Ectodermal cell (in vitro differentiated cells): ENCODE measurements around the gene FAR2.

Experiments
- H3K27ac ChIP-seq: 2 replicates; pipeline ENCODE4 v1.7.0; 2013; ENCODE audit warnings: mild to moderate bottlenecking, low read depth, low read length; ENCODE audit not compliant: insufficient read depth, poor library complexity, severe bottlenecking
- H3K27me3 ChIP-seq: 2 replicates; pipeline ENCODE4 v1.7.0; 2013; ENCODE audit warnings: mild to moderate bottlenecking, low read length; ENCODE audit not compliant: insufficient read depth, control insufficient read depth, poor library complexity, severe bottlenecking
- H3K36me3 ChIP-seq: one replicate; pipeline ENCODE4 v1.7.0; 2013; ENCODE audit warnings: low read length; ENCODE audit not compliant: control insufficient read depth, insufficient read depth
- H3K4me1 ChIP-seq: one replicate; pipeline ENCODE4 v1.7.0; 2013; ENCODE audit warnings: low read length; ENCODE audit not compliant: control insufficient read depth, insufficient read depth
- H3K4me3 ChIP-seq: 2 replicates; pipeline ENCODE4 v1.7.0; 2013; ENCODE audit warnings: low read depth, low read length, control low read depth; ENCODE audit not compliant: insufficient read depth
- H3K9me3 ChIP-seq: 2 replicates; pipeline ENCODE4 v1.7.0; 2013; ENCODE audit warnings: mild to moderate bottlenecking, low read length, moderate library complexity; ENCODE audit not compliant: control insufficient read depth
- WGBS, 2 experiments: methylation state at CpG; one replicate each; pipeline ENCODE4 v1.1.7; 2013; ENCODE audit warnings: missing lambda C conversion rate in 2 of 2; 5-methylcytosine and 5-hydroxymethylcytosine counted together

Gene FAR2

DNA sequence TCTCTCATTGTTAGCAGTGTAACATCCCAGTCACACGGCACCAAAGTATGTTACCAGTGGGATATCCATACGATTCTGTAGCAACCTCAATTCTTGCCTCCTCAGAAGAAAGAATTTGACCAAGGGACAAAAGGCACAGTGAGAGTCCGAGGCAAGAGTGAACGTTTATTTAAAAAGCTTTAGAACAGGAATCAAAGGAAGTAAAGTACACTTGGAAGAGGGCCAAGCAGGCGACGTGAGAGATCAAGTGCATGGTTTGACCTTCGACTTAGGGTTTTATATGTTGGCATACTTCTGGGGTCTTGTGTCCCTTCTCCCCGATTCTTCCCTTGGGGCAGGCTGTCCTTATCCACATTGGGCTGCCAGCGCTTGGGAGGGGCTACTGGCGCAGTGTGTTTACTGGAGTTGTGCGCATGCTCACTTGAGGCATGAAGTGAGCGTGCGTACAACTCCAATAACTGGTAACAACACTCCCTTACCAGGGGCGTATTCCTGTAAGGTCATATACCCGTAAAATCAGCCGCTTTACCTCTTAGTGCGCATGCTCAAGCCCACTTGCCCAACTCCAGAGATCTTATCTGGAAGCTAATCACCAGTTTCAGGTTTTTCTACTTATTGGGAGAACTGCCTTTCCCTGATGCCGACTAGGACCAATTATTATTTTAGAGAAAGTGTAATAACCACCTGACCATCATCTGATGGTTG lies 71.7 kb downstream of the FAR2 start:
- 91 to 93% methylated on average over 18 of the region's 18 CpGs for WGBS, 2 experiments
- H3K9me3 ChIP-seq = no peaks in the 10 kb centered on the region
- H3K27ac ChIP-seq = no peak overlapping the region
- H3K36me3 ChIP-seq = no peaks in the 10 kb centered on the region
- H3K4me3 ChIP-seq = no peak overlapping the region
- no peaks in the 10 kb centered on the region for H3K27me3 ChIP-seq
- no peaks in the 10 kb centered on the region for H3K4me1 ChIP-seq

GRCh38 chr12:29222200-29222599 lies 73.1 kb downstream of the FAR2 start:
- H3K9me3 ChIP-seq = no peaks in the 10 kb centered on the region
- H3K4me1 ChIP-seq = no peaks in the 10 kb centered on the region
- no peak overlapping the region for H3K4me3 ChIP-seq
- no peaks in the 10 kb centered on the region for H3K36me3 ChIP-seq
- no peak overlapping the region for H3K27ac ChIP-seq
- H3K27me3 ChIP-seq = no peaks in the 10 kb centered on the region
- 67 to 100% methylated on average over 1 of the region's 1 CpG for WGBS, 2 experiments

- Histone ChIP-seq H3K27me3 (no peaks in the 10 kb centered on the region), H3K4me1 (no peaks in the 10 kb centered on the region), H3K36me3 (no peaks in the 10 kb centered on the region), H3K4me3 (no peak overlapping the region), H3K27ac (no peak overlapping the region), H3K9me3 (no peaks in the 10 kb centered on the region)
- WGBS, 2 experiments = 95 to 100% methylated on average over 1 to 2 of the region's 2 CpGs
These were observed 74.3 kb downstream of the FAR2 start for GRCh38 chr12:29223426-29223825.

- Histone ChIP-seq H3K4me1 (no peaks in the 10 kb centered on the region), H3K9me3 (no peaks in the 10 kb centered on the region), H3K27me3 (no peaks in the 10 kb centered on the region), H3K36me3 (no peaks in the 10 kb centered on the region), H3K4me3 (no peak overlapping the region), H3K27ac (no peak overlapping the region)
- whole genome bisulfite sequencing, 2 experiments = 87 to 93% methylated on average over 2 of the region's 2 CpGs
These were observed 75.0 kb downstream of the FAR2 start for GRCh38 chr12:29223956-29224543.

DNA sequence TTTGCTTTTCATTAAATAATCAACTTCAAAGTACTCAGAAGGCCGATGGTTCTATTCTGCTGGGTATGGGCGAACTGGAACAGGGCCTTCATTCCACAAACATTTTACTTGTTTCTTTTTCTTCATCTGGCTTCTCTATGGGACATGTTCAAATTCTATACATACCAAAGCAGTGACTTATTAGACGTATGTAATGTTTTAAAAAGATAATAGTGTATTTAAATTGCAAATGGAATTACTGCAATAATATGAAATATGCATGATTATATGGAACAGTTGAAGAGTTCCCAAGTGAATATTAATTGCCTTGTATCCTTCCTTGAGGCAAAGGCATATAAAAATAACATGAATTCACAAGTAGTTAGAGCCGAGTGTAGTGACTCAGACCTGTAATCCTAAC lies 75.5 kb downstream of the FAR2 start:
- no peaks in the 10 kb centered on the region for H3K9me3 ChIP-seq
- WGBS, 2 experiments = 48 to 50% methylated on average over 3 of the region's 4 CpGs
- H3K27ac ChIP-seq = no peak overlapping the region
- H3K27me3 ChIP-seq = no peaks in the 10 kb centered on the region
- no peak overlapping the region for H3K4me3 ChIP-seq
- H3K4me1 ChIP-seq = no peaks in the 10 kb centered on the region
- H3K36me3 ChIP-seq = no peaks in the 10 kb centered on the region

GRCh38 chr12:29225834-29226233 lies 76.8 kb downstream of the FAR2 start:
- no peak overlapping the region for H3K4me3 ChIP-seq
- H3K9me3 ChIP-seq = no peaks in the 10 kb centered on the region
- no peaks in the 10 kb centered on the region for H3K4me1 ChIP-seq
- H3K27me3 ChIP-seq = no peaks in the 10 kb centered on the region
- no peak overlapping the region for H3K27ac ChIP-seq
- 94 to 96% methylated on average over 2 of the region's 2 CpGs for WGBS, 2 experiments
- no peaks in the 10 kb centered on the region for H3K36me3 ChIP-seq

- H3K27ac ChIP-seq = no peak overlapping the region
- H3K9me3 ChIP-seq = no peaks in the 10 kb centered on the region
- no peaks in the 10 kb centered on the region for H3K27me3 ChIP-seq
- H3K4me1 ChIP-seq = no peaks in the 10 kb centered on the region
- no peaks in the 10 kb centered on the region for H3K36me3 ChIP-seq
- H3K4me3 ChIP-seq = no peak overlapping the region
These were observed 77.5 kb downstream of the FAR2 start for GRCh38 chr12:29226616-29227015.

DNA sequence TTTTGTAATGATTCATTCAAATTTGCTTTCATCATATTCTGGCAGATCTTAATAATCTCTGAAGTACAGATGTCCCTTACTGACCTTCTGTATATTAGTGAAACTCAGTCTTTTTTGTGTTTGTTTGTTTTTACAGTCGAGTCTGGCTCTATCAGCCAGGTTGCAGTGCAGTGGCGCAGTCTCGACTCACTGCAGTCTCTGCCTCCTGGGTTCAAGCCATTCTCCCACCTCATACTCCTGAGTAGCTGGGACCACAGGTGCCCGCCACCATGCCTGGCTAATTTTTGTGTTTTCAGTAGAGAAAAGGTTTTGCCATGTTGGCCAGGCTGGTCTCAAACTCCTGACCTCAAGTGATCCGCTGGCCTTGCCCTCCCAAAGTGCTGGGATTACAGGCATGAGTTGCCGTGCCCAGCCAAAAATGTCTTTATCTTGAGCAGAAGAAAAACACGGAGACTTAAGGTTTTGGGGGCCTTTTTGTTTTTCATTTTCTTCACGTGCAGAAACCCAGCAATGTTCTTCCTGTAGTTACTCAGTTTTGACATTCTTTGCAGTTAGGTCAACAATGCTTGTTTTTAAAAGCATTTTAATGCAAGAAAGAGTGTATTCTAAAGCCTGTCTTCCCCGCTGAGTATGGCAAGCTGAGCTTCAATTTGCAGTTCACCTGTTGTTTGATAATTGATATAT lies 79.5 kb downstream of the FAR2 start:
- WGBS, 2 experiments = 53 to 57% methylated on average over 8 to 9 of the region's 9 CpGs
- no peak overlapping the region for H3K27ac ChIP-seq
- H3K4me1 ChIP-seq = no peaks in the 10 kb centered on the region

GRCh38 chr12:29229158-29229505 lies 80.1 kb downstream of the FAR2 start:
- H3K4me3 ChIP-seq = no peak overlapping the region
- no peaks in the 10 kb centered on the region for H3K9me3 ChIP-seq
- WGBS, 2 experiments = 61% methylated on average over 1 of the region's 2 CpGs; no CpG with 5 or more reads in 1 of the 2 experiments
- no peaks in the 10 kb centered on the region for H3K36me3 ChIP-seq
- H3K27me3 ChIP-seq = no peaks in the 10 kb centered on the region
- H3K4me1 ChIP-seq = no peaks in the 10 kb centered on the region
- H3K27ac ChIP-seq = no peak overlapping the region

More for the DNA sequence above, 79.5 kb downstream of the FAR2 start:
- Histone ChIP-seq H3K9me3 (no peaks in the 10 kb centered on the region), H3K36me3 (no peaks in the 10 kb centered on the region), H3K4me3 (no peak overlapping the region), H3K27me3 (no peaks in the 10 kb centered on the region)

DNA sequence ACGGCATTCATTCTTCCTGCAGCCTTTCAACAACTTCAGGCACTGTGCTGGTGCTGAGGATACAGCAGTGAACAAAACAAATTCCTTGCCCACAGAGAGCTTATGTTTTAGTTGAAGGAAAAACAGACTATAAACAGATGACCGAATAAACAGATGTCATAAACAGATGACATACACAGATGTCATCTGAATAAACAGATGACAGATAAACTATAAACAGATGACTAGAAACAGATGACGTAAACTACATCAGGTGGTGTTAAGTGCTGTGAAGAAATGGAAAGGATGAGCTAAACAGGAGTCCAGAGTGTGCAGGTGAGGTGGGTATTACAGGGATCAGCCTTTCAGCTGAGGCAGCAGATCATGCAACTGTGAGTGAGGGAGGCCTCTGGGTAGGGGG lies 80.9 kb downstream of the FAR2 start:
- H3K27me3 ChIP-seq = no peaks in the 10 kb centered on the region
- H3K4me1 ChIP-seq = no peaks in the 10 kb centered on the region
- H3K9me3 ChIP-seq = no peaks in the 10 kb centered on the region
- no peak overlapping the region for H3K27ac ChIP-seq
- WGBS, 2 experiments = 88 to 97% methylated on average over 2 to 3 of the region's 3 CpGs
- no peaks in the 10 kb centered on the region for H3K36me3 ChIP-seq
- no peak overlapping the region for H3K4me3 ChIP-seq
